Measurements from ENCODE around the gene SEZ6L.

DNA sequence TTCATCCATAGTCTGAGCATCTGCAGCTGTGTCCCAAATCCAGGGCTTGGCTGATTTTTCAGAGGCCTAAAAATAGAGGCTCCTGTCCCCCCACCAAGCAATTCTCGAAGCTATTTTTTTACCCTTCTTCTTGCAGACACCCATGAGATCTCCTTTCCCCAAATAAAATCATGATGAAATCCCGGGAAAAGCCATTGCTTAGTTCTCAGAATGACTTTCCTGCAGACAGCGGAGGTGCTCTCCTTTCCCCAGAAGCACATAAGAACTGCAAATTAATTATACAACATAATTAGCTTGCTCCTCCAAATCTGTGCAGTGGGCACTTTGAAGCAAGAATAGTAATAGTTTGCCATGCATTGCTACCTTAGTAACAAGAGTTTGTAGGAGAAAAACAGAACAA is 176.2 kb downstream of the SEZ6L start:
- no peak for TF ChIP-seq CTCF (IDR thresholded peaks at IDR 0.05; ENCODE audit: low read depth, low read length, poor library complexity, severe bottlenecking)
- no peak for TF ChIP-seq EZH2phosphoT487 (IDR thresholded peaks at IDR 0.05; ENCODE audit: borderline replicate concordance, low read length)
